ENCODE measurements around the gene OBSCN. TPM values are rescaled to one million over a fixed set of nuclear protein-coding genes. Genes with fewer than 3 reads are reported as not detected.
A peak's percentile ranks its signal among the peaks of the same experiment; 100 is the strongest.

Gene OBSCN
- total RNA-seq, 1 donor from 2014 or later: 17.5 TPM

DNA sequence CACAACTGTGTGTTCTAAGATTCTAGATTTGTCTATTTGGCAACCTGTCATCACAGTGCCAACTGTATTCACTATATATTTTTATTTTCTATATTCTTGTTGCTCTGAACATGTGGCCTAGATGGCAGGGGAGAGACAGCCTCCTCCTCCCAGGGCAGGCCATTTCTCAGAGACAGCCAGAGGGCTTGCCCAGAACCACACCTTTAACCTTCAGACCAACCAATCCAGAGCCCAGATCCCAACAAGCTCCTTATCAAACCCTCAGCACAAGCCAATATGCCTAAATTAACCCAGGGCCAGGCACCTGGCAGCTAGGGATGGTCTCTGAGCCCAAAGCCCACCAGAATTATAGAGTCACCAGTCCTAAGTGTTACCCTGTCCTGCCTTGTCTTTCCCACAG lies 179.5 kb downstream of the OBSCN start:
- FAIRE-seq (no peak), DNase-seq (ENCODE audit: low read depth) (no peak)
- Histone ChIP-seq H3K27me3 (ENCODE audit: insufficient read depth, low read length) (no peaks in the 10 kb centered on the region), H3K4me1 (ENCODE audit: insufficient read depth, low read length) (peaks cover 8% of the 10 kb centered on the region), H3K9ac (ENCODE audit: low read length) (no peak overlapping the region), H3K9me3 (ENCODE audit: insufficient read depth, low read depth, low read length) (no peaks in the 10 kb centered on the region), H3K4me2 (ENCODE audit: low read length) (no peak overlapping the region), H3K27ac (ENCODE audit: low read depth, low read length) (no peak overlapping the region), H3K36me3 (ENCODE audit: insufficient read depth, low read length) (no peaks in the 10 kb centered on the region), H2AFZ (ENCODE audit: low read depth, low read length) (no peak overlapping the region), H4K20me1 (ENCODE audit: insufficient read depth, low read length) (peaks cover 6% of the 10 kb centered on the region), H3K79me2 (ENCODE audit: insufficient read depth, low read length) (no peaks in the 10 kb centered on the region), H3K4me3 (ENCODE audit: insufficient read depth, low read depth, low read length) (no peak overlapping the region)
- no peak overlapping the region for H3K4me3 Mint-ChIP-seq (ENCODE audit: unreplicated experiment)
- H3K36me3 Mint-ChIP-seq (ENCODE audit: low read depth, unreplicated experiment): no peaks in the 10 kb centered on the region
- peaks cover 4% of the 10 kb centered on the region for H3K4me1 Mint-ChIP-seq (ENCODE audit: low read depth, unreplicated experiment)
- H3K27ac Mint-ChIP-seq (ENCODE audit: unreplicated experiment): no peak overlapping the region
- TF ChIP-seq, protein P1, sequence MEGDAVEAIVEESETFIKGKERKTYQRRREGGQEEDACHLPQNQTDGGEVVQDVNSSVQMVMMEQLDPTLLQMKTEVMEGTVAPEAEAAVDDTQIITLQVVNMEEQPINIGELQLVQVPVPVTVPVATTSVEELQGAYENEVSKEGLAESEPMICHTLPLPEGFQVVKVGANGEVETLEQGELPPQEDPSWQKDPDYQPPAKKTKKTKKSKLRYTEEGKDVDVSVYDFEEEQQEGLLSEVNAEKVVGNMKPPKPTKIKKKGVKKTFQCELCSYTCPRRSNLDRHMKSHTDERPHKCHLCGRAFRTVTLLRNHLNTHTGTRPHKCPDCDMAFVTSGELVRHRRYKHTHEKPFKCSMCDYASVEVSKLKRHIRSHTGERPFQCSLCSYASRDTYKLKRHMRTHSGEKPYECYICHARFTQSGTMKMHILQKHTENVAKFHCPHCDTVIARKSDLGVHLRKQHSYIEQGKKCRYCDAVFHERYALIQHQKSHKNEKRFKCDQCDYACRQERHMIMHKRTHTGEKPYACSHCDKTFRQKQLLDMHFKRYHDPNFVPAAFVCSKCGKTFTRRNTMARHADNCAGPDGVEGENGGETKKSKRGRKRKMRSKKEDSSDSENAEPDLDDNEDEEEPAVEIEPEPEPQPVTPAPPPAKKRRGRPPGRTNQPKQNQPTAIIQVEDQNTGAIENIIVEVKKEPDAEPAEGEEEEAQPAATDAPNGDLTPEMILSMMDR (IDR thresholded peaks at IDR 0.05; ENCODE audit: insufficient read depth, low read depth, low read length): no peak
- TF ChIP-seq EZH2 (IDR thresholded peaks at IDR 0.05; ENCODE audit: insufficient read depth, low read length): no peak
- peaks cover 19% of the 10 kb centered on the region for H3K27me3 Mint-ChIP-seq (ENCODE audit: low read depth, unreplicated experiment)
- no peaks in the 10 kb centered on the region for H3K9me3 Mint-ChIP-seq (ENCODE audit: unreplicated experiment)

DNA sequence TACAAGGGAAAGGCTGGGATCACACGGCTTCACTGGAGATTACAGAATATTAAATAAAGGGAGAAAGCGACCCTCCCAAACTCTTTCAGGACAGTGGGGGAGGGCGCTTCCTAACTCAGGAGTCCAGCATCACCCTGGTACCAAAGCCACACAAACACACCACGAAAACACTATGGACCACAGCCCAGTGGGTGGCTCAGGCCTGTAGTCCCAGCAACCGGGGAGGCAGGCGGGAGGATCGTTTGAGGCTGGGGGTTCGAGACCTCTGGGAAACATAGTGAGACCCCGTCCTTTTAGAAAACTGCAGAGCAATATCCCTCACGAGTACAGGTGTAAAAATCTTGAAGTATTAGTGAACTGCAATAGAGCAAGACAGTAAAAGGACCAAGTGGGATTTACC lies 182.8 kb downstream of the OBSCN start:
- Mint-ChIP-seq H3K9me3 (ENCODE audit: unreplicated experiment) (no peaks in the 10 kb centered on the region), H3K27me3 (ENCODE audit: low read depth, unreplicated experiment) (peaks cover 7% of the 10 kb centered on the region), H3K36me3 (ENCODE audit: low read depth, unreplicated experiment) (peaks cover 4% of the 10 kb centered on the region), H3K27ac (ENCODE audit: unreplicated experiment) (no peak overlapping the region), H3K4me3 (ENCODE audit: unreplicated experiment) (no peak overlapping the region), H3K4me1 (ENCODE audit: low read depth, unreplicated experiment) (peaks cover 6% of the 10 kb centered on the region)
- H3K4me2 ChIP-seq (ENCODE audit: low read length): no peak overlapping the region
- no peak for TF ChIP-seq EZH2 (IDR thresholded peaks at IDR 0.05; ENCODE audit: insufficient read depth, low read length)
- TF ChIP-seq, protein P1 (IDR thresholded peaks at IDR 0.05; ENCODE audit: insufficient read depth, low read depth, low read length): no peak
- H3K4me1 ChIP-seq (ENCODE audit: insufficient read depth, low read length): peaks cover 28% of the 10 kb centered on the region
- H3K4me3 ChIP-seq (ENCODE audit: insufficient read depth, low read depth, low read length): no peak overlapping the region
- H4K20me1 ChIP-seq (ENCODE audit: insufficient read depth, low read length): peaks cover 22% of the 10 kb centered on the region
- no peak overlapping the region for H2AFZ ChIP-seq (ENCODE audit: low read depth, low read length)
- no peak overlapping the region for H3K9ac ChIP-seq (ENCODE audit: low read length)
- H3K27me3 ChIP-seq (ENCODE audit: insufficient read depth, low read length): no peaks in the 10 kb centered on the region
- no peak overlapping the region for H3K27ac ChIP-seq (ENCODE audit: low read depth, low read length)
- no peaks in the 10 kb centered on the region for H3K9me3 ChIP-seq (ENCODE audit: insufficient read depth, low read depth, low read length)
- FAIRE-seq (no peak), DNase-seq (ENCODE audit: low read depth) (no peak)
- H3K79me2 ChIP-seq (ENCODE audit: insufficient read depth, low read length): no peaks in the 10 kb centered on the region
- H3K36me3 ChIP-seq (ENCODE audit: insufficient read depth, low read length): no peaks in the 10 kb centered on the region

DNA sequence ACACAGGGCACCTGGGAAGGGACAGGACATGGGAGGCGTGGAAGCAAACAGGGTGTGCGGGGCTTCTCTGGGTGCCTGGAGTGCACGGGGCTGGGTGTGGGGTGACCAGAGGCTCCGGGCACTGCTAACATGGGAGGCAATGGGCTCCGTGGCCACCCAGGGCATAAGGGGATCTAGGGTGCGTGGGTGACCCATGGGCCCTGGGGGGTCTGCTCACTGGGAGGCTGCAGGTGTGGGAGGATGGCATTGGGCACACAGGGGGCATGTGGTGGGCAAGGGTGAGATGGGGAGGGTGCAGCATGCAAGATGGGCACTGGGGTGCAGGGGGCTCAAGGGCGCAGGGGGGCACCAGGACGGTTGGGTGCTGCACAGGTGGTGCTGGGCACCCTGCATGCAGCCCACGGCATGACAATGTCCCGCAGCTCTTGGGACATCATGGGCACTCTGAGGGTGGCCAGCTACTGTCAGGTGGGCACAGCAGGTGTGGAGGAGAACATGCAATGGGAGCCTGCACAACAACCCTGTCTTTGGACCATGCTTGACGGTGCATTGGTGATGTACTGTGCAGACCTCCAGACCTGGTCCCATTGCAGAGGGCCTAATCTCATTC lies 183.7 kb downstream of the OBSCN start:
- Histone ChIP-seq H3K4me2 (ENCODE audit: low read length) (peak overlapping the region; percentile 74), H4K20me1 (ENCODE audit: insufficient read depth, low read length) (peaks cover 27% of the 10 kb centered on the region), H3K9me3 (ENCODE audit: insufficient read depth, low read depth, low read length) (no peaks in the 10 kb centered on the region), H3K9ac (ENCODE audit: low read length) (no peak overlapping the region), H3K27ac (ENCODE audit: low read depth, low read length) (no peak overlapping the region), H3K36me3 (ENCODE audit: insufficient read depth, low read length) (peaks cover 3% of the 10 kb centered on the region), H3K4me1 (ENCODE audit: insufficient read depth, low read length) (peaks cover 28% of the 10 kb centered on the region), H3K4me3 (ENCODE audit: insufficient read depth, low read depth, low read length) (no peak overlapping the region), H3K27me3 (ENCODE audit: insufficient read depth, low read length) (no peaks in the 10 kb centered on the region), H3K79me2 (ENCODE audit: insufficient read depth, low read length) (no peaks in the 10 kb centered on the region), H2AFZ (ENCODE audit: low read depth, low read length) (no peak overlapping the region)
- Mint-ChIP-seq H3K27ac (ENCODE audit: unreplicated experiment) (no peak overlapping the region), H3K4me3 (ENCODE audit: unreplicated experiment) (no peak overlapping the region), H3K4me1 (ENCODE audit: low read depth, unreplicated experiment) (peaks cover 6% of the 10 kb centered on the region), H3K27me3 (ENCODE audit: low read depth, unreplicated experiment) (peaks cover 4% of the 10 kb centered on the region), H3K9me3 (ENCODE audit: unreplicated experiment) (no peaks in the 10 kb centered on the region), H3K36me3 (ENCODE audit: low read depth, unreplicated experiment) (peaks cover 11% of the 10 kb centered on the region)
- DNase-seq (ENCODE audit: low read depth): no peak
- FAIRE-seq: no peak
- TF ChIP-seq EZH2 (IDR thresholded peaks at IDR 0.05; ENCODE audit: insufficient read depth, low read length): no peak
- TF ChIP-seq, protein P1 (IDR thresholded peaks at IDR 0.05; ENCODE audit: insufficient read depth, low read depth, low read length): no peak
